ENCODE data around the gene LINGO4. TPM values are rescaled to one million over a fixed set of nuclear protein-coding genes. Genes with fewer than 3 reads are reported as not detected.
A peak's percentile ranks its signal among the peaks of the same experiment; 100 is the strongest.

The LINGO4 gene
- total and polyA plus RNA-seq, 4 donors: 0.05 to 0.40 (median 0.12) TPM; not detected in 1

DNA sequence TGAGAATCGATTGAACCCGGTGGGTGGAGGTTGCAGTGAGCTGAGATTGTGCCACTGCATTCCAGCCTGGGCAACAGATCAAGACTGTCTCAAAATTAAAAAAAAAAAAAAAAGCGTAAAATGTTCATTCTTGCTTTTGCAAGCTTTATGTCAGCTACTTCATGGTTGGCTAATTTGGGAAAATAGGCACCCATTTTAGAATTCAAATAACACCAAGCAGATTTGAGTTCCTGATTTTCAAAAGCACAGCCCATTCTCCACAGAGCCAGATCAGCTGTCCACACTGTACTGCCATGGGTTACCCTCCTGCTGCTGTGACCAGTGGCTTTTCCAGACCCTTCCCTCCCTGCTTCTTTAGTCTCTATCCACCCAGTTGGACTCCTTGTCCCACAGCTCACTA, 43.9 kb upstream of the LINGO4 start:
- H3K4me3 ChIP-seq: no peak overlapping the region
- ATAC-seq (ENCODE audit: insufficient read depth, low FRiP score) (no peak), DNase-seq (no peak)
- no peaks in the 10 kb centered on the region for H3K36me3 ChIP-seq (ENCODE audit: control insufficient read depth in 4 of 4, insufficient read depth in 4 of 4, low read length in 4 of 4)
- peaks cover 0 to 35% (median 14%) of the 10 kb centered on the region in 5 donors for H3K4me1 ChIP-seq (ENCODE audit: control insufficient read depth in 5 of 5, insufficient read depth in 5 of 5, low read length in 5 of 5)
- H3K27ac ChIP-seq (ENCODE audit: low read depth in 1 of 2, low read length in 1 of 2): no peak overlapping the region
- H3K27me3 ChIP-seq (ENCODE audit: control insufficient read depth in 3 of 3, insufficient read depth in 3 of 3, low read length in 2 of 3): no peaks in the 10 kb centered on the region
- WGBS, 2 donors: 53 to 78% methylated on average over 3 of the region's 3 CpGs
- TF ChIP-seq, protein P1, sequence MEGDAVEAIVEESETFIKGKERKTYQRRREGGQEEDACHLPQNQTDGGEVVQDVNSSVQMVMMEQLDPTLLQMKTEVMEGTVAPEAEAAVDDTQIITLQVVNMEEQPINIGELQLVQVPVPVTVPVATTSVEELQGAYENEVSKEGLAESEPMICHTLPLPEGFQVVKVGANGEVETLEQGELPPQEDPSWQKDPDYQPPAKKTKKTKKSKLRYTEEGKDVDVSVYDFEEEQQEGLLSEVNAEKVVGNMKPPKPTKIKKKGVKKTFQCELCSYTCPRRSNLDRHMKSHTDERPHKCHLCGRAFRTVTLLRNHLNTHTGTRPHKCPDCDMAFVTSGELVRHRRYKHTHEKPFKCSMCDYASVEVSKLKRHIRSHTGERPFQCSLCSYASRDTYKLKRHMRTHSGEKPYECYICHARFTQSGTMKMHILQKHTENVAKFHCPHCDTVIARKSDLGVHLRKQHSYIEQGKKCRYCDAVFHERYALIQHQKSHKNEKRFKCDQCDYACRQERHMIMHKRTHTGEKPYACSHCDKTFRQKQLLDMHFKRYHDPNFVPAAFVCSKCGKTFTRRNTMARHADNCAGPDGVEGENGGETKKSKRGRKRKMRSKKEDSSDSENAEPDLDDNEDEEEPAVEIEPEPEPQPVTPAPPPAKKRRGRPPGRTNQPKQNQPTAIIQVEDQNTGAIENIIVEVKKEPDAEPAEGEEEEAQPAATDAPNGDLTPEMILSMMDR (IDR thresholded peaks at IDR 0.05; ENCODE audit: control extremely low read depth, extremely low read depth): no peak
- no peak overlapping the region for H3K9ac ChIP-seq (ENCODE audit: insufficient read depth in 1 of 2, low read length in 2 of 2)
- no peaks in the 10 kb centered on the region for H3K9me3 ChIP-seq (ENCODE audit: control insufficient read depth in 4 of 4, insufficient read depth in 3 of 4, low read length in 3 of 4)

GRCh38 chr1:151847867-151848596, 42.8 kb upstream of the LINGO4 start:
- Histone ChIP-seq H3K9me3 (ENCODE audit: control insufficient read depth in 4 of 4, insufficient read depth in 3 of 4, low read length in 3 of 4) (no peaks in the 10 kb centered on the region), H3K4me1 (ENCODE audit: control insufficient read depth in 5 of 5, insufficient read depth in 5 of 5, low read length in 5 of 5) (peaks cover 0 to 28% (median 14%) of the 10 kb centered on the region in 5 donors), H3K4me3 (no peak overlapping the region), H3K27ac (ENCODE audit: low read depth in 1 of 2, low read length in 1 of 2) (no peak overlapping the region), H3K27me3 (ENCODE audit: control insufficient read depth in 3 of 3, insufficient read depth in 3 of 3, low read length in 2 of 3) (no peaks in the 10 kb centered on the region), H3K36me3 (ENCODE audit: control insufficient read depth in 4 of 4, insufficient read depth in 4 of 4, low read length in 4 of 4) (no peaks in the 10 kb centered on the region), H3K9ac (ENCODE audit: insufficient read depth in 1 of 2, low read length in 2 of 2) (no peak overlapping the region)
- DNase-seq: peak; percentile 75 to 94 (median 91)
- 54% methylated on average over 11 of the region's 11 CpGs for WGBS, 2 donors
- TF ChIP-seq, protein P1 (IDR thresholded peaks at IDR 0.05; ENCODE audit: control extremely low read depth, extremely low read depth): no peak
- no peak for ATAC-seq (ENCODE audit: insufficient read depth, low FRiP score)

GRCh38 chr1:151846686-151847237, 41.5 kb upstream of the LINGO4 start:
- Histone ChIP-seq H3K9me3 (ENCODE audit: control insufficient read depth in 4 of 4, insufficient read depth in 3 of 4, low read length in 3 of 4) (no peaks in the 10 kb centered on the region), H3K36me3 (ENCODE audit: control insufficient read depth in 4 of 4, insufficient read depth in 4 of 4, low read length in 4 of 4) (no peaks in the 10 kb centered on the region), H3K27me3 (ENCODE audit: control insufficient read depth in 3 of 3, insufficient read depth in 3 of 3, low read length in 2 of 3) (no peaks in the 10 kb centered on the region), H3K4me1 (ENCODE audit: control insufficient read depth in 5 of 5, insufficient read depth in 5 of 5, low read length in 5 of 5) (peaks cover 0 to 28% (median 14%) of the 10 kb centered on the region in 5 donors), H3K27ac (ENCODE audit: low read depth in 1 of 2, low read length in 1 of 2) (no peak overlapping the region), H3K9ac (ENCODE audit: insufficient read depth in 1 of 2, low read length in 2 of 2) (no peak overlapping the region), H3K4me3 (no peak overlapping the region)
- WGBS, 2 donors: 90 to 92% methylated on average over 8 of the region's 8 CpGs
- ATAC-seq (ENCODE audit: insufficient read depth, low FRiP score) (no peak), DNase-seq (no peak)
- TF ChIP-seq, protein P1 (IDR thresholded peaks at IDR 0.05; ENCODE audit: control extremely low read depth, extremely low read depth): no peak

Data from lung (tissue), 12 donors.